Mesendoderm (in vitro differentiated cells): ENCODE results near the gene GRIK1.

Source experiments
- DNase-seq: peaks from one replicate; pipeline ENCODE4 v3.0.0; 2013
- H2AK5ac ChIP-seq: 2 replicates; pipeline ENCODE4 v1.6.1; 2013; ENCODE audit warnings: low read length, inconsistent platforms
- H2BK120ac ChIP-seq: 2 replicates; pipeline ENCODE4 v1.6.1; 2013; ENCODE audit warnings: low read depth, mild to moderate bottlenecking, low read length, moderate library complexity, mixed read lengths
- H2BK15ac ChIP-seq: replicated peaks from 2 replicates; pipeline ENCODE4 v1.6.1; 2013; ENCODE audit warnings: low read depth, mild to moderate bottlenecking, moderate library complexity
- H2BK5ac ChIP-seq: 2 replicates; pipeline ENCODE4 v1.6.1; 2013; ENCODE audit warnings: low read length, inconsistent platforms
- H3K18ac ChIP-seq: 2 replicates; pipeline ENCODE4 v1.6.1; 2013; ENCODE audit warnings: mild to moderate bottlenecking, low read length, mixed read lengths
- H3K23ac ChIP-seq: one replicate; pipeline ENCODE4 v1.6.1; 2013; ENCODE audit warnings: low read length
- H3K27ac ChIP-seq: 2 replicates; pipeline ENCODE4 v1.5.1; 2013; ENCODE audit warnings: low read depth, mild to moderate bottlenecking, inconsistent platforms, low read length, moderate library complexity
- H3K27me3 ChIP-seq: 2 replicates; pipeline ENCODE4 v1.6.1; 2013; ENCODE audit warnings: low read length, control low read depth, mild to moderate bottlenecking, inconsistent platforms; ENCODE audit not compliant: insufficient read depth, poor library complexity
- H3K36me3 ChIP-seq: 2 replicates; pipeline ENCODE4 v1.6.1; 2013; ENCODE audit warnings: low read length, inconsistent platforms; ENCODE audit not compliant: control insufficient read depth, insufficient read depth
- H3K4ac ChIP-seq: one replicate; pipeline ENCODE4 v1.6.1; 2013; ENCODE audit warnings: low read depth, mild to moderate bottlenecking, low read length, moderate library complexity
- H3K4me1 ChIP-seq: 2 replicates; pipeline ENCODE4 v1.6.1; 2013; ENCODE audit warnings: low read depth, low read length, inconsistent platforms; ENCODE audit not compliant: control insufficient read depth
- H3K4me2 ChIP-seq: 2 replicates; pipeline ENCODE4 v1.6.1; 2013; ENCODE audit warnings: low read length
- H3K4me3 ChIP-seq: 2 replicates; pipeline ENCODE4 v1.5.1; 2013; ENCODE audit warnings: mild to moderate bottlenecking, low read length
- H3K56ac ChIP-seq: one replicate; pipeline ENCODE4 v1.6.1; 2013; ENCODE audit warnings: low read length
- H3K79me1 ChIP-seq: 2 replicates; pipeline ENCODE4 v1.6.1; 2013; ENCODE audit warnings: low read length, inconsistent platforms
- H3K79me2 ChIP-seq: 2 replicates; pipeline ENCODE4 v1.6.1; 2013; ENCODE audit warnings: mild to moderate bottlenecking, low read length; ENCODE audit not compliant: control insufficient read depth, insufficient read depth
- H3K9ac ChIP-seq: 2 replicates; pipeline ENCODE4 v1.6.1; 2013; ENCODE audit warnings: low read length, inconsistent platforms
- H4K5ac ChIP-seq: one replicate; pipeline ENCODE4 v1.6.1; 2013; ENCODE audit warnings: low read length
- H4K8ac ChIP-seq: one replicate; pipeline ENCODE4 v1.6.1; 2013; ENCODE audit warnings: low read depth, mild to moderate bottlenecking, control low read depth, low read length, moderate library complexity
- WGBS: extraction: QIAGEN DNeasy Blood & Tissue Kit; methylation state at CpG from one replicate; pipeline ENCODE4 v1.1.7; 2013; ENCODE audit warnings: low lambda C conversion rate, missing lambda C conversion rate; ENCODE audit not compliant: insufficient coverage; ENCODE audit errors: extremely low coverage; 5-methylcytosine and 5-hydroxymethylcytosine counted together

Gene GRIK1

GRCh38 chr21:29667651-29668050, 272.1 kb downstream of the GRIK1 start:
- no peak overlapping the region for H3K23ac ChIP-seq
- H2BK120ac ChIP-seq, result no peak overlapping the region
- no peak overlapping the region for H4K5ac ChIP-seq
- no peaks in the 10 kb centered on the region for H3K79me2 ChIP-seq
- H3K4me3 ChIP-seq, result no peak overlapping the region
- no peak overlapping the region for H3K4me2 ChIP-seq
- H3K18ac ChIP-seq, result no peak overlapping the region
- no peak overlapping the region for H3K27ac ChIP-seq
- no peak overlapping the region for H3K4ac ChIP-seq
- no peak overlapping the region for H2AK5ac ChIP-seq
- peaks cover 3% of the 10 kb centered on the region for H3K4me1 ChIP-seq
- no CpG with 5 or more reads among the region's 3 CpGs for whole genome bisulfite sequencing
- no peaks in the 10 kb centered on the region for H3K79me1 ChIP-seq
- no peaks in the 10 kb centered on the region for H3K27me3 ChIP-seq
- no peak overlapping the region for H3K56ac ChIP-seq
- H2BK15ac ChIP-seq, result no peak overlapping the region
- H3K9ac ChIP-seq, result no peak overlapping the region
- H3K36me3 ChIP-seq, result no peaks in the 10 kb centered on the region
- H4K8ac ChIP-seq, result no peak overlapping the region
- no peak overlapping the region for H2BK5ac ChIP-seq
- no peak for DNase-seq

- Histone ChIP-seq H3K27ac (no peak overlapping the region), H2AK5ac (no peak overlapping the region), H3K4ac (no peak overlapping the region), H3K23ac (no peak overlapping the region), H4K8ac (no peak overlapping the region), H3K18ac (no peak overlapping the region), H3K4me1 (peaks cover 3% of the 10 kb centered on the region), H3K56ac (no peak overlapping the region), H3K4me2 (no peak overlapping the region), H3K9ac (no peak overlapping the region), H3K36me3 (no peaks in the 10 kb centered on the region), H3K79me1 (no peaks in the 10 kb centered on the region), H4K5ac (no peak overlapping the region), H2BK15ac (no peak overlapping the region), H2BK120ac (no peak overlapping the region), H3K27me3 (no peaks in the 10 kb centered on the region), H3K79me2 (no peaks in the 10 kb centered on the region), H3K4me3 (no peak overlapping the region), H2BK5ac (no peak overlapping the region)
- DNase-seq, result no peak
- no CpG with 5 or more reads among the region's 1 CpG for WGBS
These were observed 275.2 kb downstream of the GRIK1 start for GRCh38 chr21:29664615-29665014.

DNA sequence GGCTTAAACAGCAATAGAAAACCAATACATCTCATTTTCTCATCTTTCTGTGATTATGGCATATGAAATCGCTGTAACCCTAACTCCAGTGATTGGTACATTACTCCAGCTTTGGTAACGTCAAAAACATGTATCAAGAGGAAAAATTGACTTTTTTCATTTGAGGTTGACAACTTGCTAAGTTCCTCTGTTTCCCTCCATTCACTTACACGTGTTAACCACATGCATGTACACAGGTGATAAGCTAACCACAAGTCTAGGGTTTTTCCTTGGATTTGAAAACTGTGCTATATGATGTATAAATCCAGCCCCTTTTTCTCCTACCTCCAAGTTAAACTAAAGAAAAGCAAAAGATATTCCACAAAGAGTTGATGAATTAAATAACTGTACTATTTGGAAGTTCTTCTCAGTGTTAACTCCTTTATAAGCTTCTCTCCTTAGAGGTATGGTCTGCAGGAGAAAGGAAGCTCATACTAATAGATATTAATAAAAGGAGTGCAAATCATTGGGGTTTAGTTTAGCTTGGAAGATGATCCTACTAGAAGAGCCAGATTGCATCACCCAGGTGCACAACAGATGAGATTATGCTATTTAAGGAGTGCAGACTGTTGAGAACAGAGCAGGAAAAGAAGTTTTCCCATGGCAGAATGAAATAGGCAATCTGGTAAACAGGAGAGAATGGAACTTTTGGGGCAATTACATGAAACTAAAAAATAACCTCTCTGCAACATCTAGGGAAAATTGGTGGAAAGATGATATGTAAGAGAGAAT, 277.9 kb downstream of the GRIK1 start:
- H3K36me3 ChIP-seq, result no peaks in the 10 kb centered on the region
- H3K4me2 ChIP-seq, result no peak overlapping the region
- no peak overlapping the region for H4K8ac ChIP-seq
- H3K23ac ChIP-seq, result no peak overlapping the region
- no peak overlapping the region for H2BK5ac ChIP-seq
- no peaks in the 10 kb centered on the region for H3K79me1 ChIP-seq
- H3K27me3 ChIP-seq, result no peaks in the 10 kb centered on the region
- peaks cover 3% of the 10 kb centered on the region for H3K4me1 ChIP-seq
- H3K4ac ChIP-seq, result no peak overlapping the region
- DNase-seq, result no peak
- no peak overlapping the region for H2BK120ac ChIP-seq
- no peaks in the 10 kb centered on the region for H3K79me2 ChIP-seq
- H3K9ac ChIP-seq, result no peak overlapping the region
- H4K5ac ChIP-seq, result no peak overlapping the region
- H2AK5ac ChIP-seq, result no peak overlapping the region
- no peak overlapping the region for H3K18ac ChIP-seq
- H3K4me3 ChIP-seq, result no peak overlapping the region
- H3K56ac ChIP-seq, result no peak overlapping the region
- H3K27ac ChIP-seq, result no peak overlapping the region
- no CpG with 5 or more reads among the region's 3 CpGs for WGBS
- H2BK15ac ChIP-seq, result no peak overlapping the region

- no peaks in the 10 kb centered on the region for H3K36me3 ChIP-seq
- H3K18ac ChIP-seq, result no peak overlapping the region
- no CpG with 5 or more reads among the region's 2 CpGs for WGBS
- no peak overlapping the region for H2BK120ac ChIP-seq
- no peak for DNase-seq
- H2BK15ac ChIP-seq, result no peak overlapping the region
- H2BK5ac ChIP-seq, result no peak overlapping the region
- H3K56ac ChIP-seq, result no peak overlapping the region
- no peak overlapping the region for H3K23ac ChIP-seq
- H4K8ac ChIP-seq, result no peak overlapping the region
- no peak overlapping the region for H3K4me3 ChIP-seq
- H2AK5ac ChIP-seq, result no peak overlapping the region
- no peak overlapping the region for H3K4ac ChIP-seq
- H3K4me2 ChIP-seq, result no peak overlapping the region
- peaks cover 3% of the 10 kb centered on the region for H3K4me1 ChIP-seq
- no peak overlapping the region for H3K9ac ChIP-seq
- H3K27me3 ChIP-seq, result no peaks in the 10 kb centered on the region
- H3K79me1 ChIP-seq, result no peaks in the 10 kb centered on the region
- H3K79me2 ChIP-seq, result no peaks in the 10 kb centered on the region
- H4K5ac ChIP-seq, result no peak overlapping the region
- no peak overlapping the region for H3K27ac ChIP-seq
These were observed 279.6 kb downstream of the GRIK1 start for GRCh38 chr21:29660047-29660720.

DNA sequence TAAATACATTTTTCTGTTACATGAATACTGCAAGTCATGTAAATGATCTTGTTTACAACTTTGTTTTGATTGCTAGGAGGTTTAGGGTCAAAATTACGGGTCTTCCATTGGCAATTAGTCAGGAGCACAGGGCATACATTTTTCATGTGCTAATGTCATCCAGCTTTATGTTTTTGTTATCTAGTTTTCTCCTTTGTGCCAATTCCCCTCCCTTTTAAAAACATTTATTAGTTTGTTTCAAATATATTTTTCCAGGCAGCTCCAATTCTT, 280.9 kb downstream of the GRIK1 start:
- H2BK5ac ChIP-seq, result no peak overlapping the region
- WGBS, result no CpG with 5 or more reads among the region's 1 CpG
- no peak overlapping the region for H3K56ac ChIP-seq
- H3K4me1 ChIP-seq, result peaks cover under 1% of the 10 kb centered on the region
- H3K27ac ChIP-seq, result no peak overlapping the region
- H2AK5ac ChIP-seq, result no peak overlapping the region
- no peak overlapping the region for H3K23ac ChIP-seq
- no peak overlapping the region for H2BK120ac ChIP-seq
- no peak overlapping the region for H2BK15ac ChIP-seq
- H4K5ac ChIP-seq, result no peak overlapping the region
- H3K4me3 ChIP-seq, result no peak overlapping the region
- H3K18ac ChIP-seq, result no peak overlapping the region
- H3K36me3 ChIP-seq, result no peaks in the 10 kb centered on the region
- no peak overlapping the region for H3K4me2 ChIP-seq
- DNase-seq, result no peak
- no peaks in the 10 kb centered on the region for H3K79me2 ChIP-seq
- no peak overlapping the region for H3K4ac ChIP-seq
- no peak overlapping the region for H3K9ac ChIP-seq
- no peaks in the 10 kb centered on the region for H3K79me1 ChIP-seq
- H3K27me3 ChIP-seq, result no peaks in the 10 kb centered on the region
- H4K8ac ChIP-seq, result no peak overlapping the region
